IMR-90 (cell line): ENCODE results near the gene COX6A1. TPM values are rescaled to one million over a fixed set of nuclear protein-coding genes. Genes with fewer than 3 reads are reported as not detected.

Source experiments
- ATAC-seq: fragments of 200-7000 bp; cut with Tn5 transposase; 2 replicates; pipeline ENCODE4 v1.9.1; 2020; ENCODE audit warnings: low read depth, mild to moderate bottlenecking, moderate library complexity
- BruUV-seq: library from RNA; stranded (reverse); fragments of 400-500 nt; replicated peaks from 2 replicates; lab custom pipeline; 2021; lab: Mats Ljungman, UMichigan
- CTCF ChIA-PET: fragments of 300-600 bp; formaldehyde crosslinking; extraction: SDS; loops from one replicate; lab custom pipeline; 2021; ENCODE audit warnings: antibody characterized with exemption; lab: Yijun Ruan, JAX
- POLR2A ChIA-PET: fragments of 300-600 bp; sonication (Branson Sonifier 250); formaldehyde crosslinking; loops from one replicate; lab custom pipeline; 2022; ENCODE audit warnings: antibody characterized with exemption; ENCODE audit not compliant: unreplicated experiment; lab: Charles Lee
- DNase-seq: peaks from one replicate; pipeline ENCODE4 v3.0.0; 2013
- H2AFZ ChIP-seq: replicated peaks from 2 replicates; pipeline ENCODE3; 2013; ENCODE audit warnings: low read length, mild to moderate bottlenecking; ENCODE audit not compliant: poor library complexity
- H2AK5ac ChIP-seq: 2 replicates; pipeline ENCODE4 v1.6.1; 2013; ENCODE audit warnings: low read depth, low read length, inconsistent platforms
- H2AK9ac ChIP-seq: replicated peaks from 2 replicates; pipeline ENCODE3; 2013; ENCODE audit warnings: mild to moderate bottlenecking, low read depth, low read length, moderate library complexity; ENCODE audit not compliant: poor library complexity
- H2BK120ac ChIP-seq: 2 replicates; pipeline ENCODE4 v1.6.1; 2013; ENCODE audit warnings: low read depth, low read length, inconsistent platforms
- H2BK15ac ChIP-seq: 3 replicates; pipeline ENCODE4 v1.6.1; 2013; ENCODE audit warnings: low read depth, low read length, inconsistent platforms
- H2BK20ac ChIP-seq: 2 replicates; pipeline ENCODE4 v1.6.1; 2013; ENCODE audit warnings: low read depth, mild to moderate bottlenecking, inconsistent platforms, low read length, moderate library complexity
- H2BK5ac ChIP-seq: 2 replicates; pipeline ENCODE4 v1.6.1; 2013; ENCODE audit warnings: mild to moderate bottlenecking, low read depth, low read length, inconsistent platforms; ENCODE audit not compliant: poor library complexity, severe bottlenecking
- H3K14ac ChIP-seq: replicated peaks from 2 replicates; pipeline ENCODE4 v1.6.1; 2013; ENCODE audit warnings: low read depth, low read length, inconsistent platforms
- H3K18ac ChIP-seq: 2 replicates; pipeline ENCODE4 v1.6.1; 2013; ENCODE audit warnings: low read depth, low read length, control low read depth
- H3K23ac ChIP-seq: 2 replicates; pipeline ENCODE4 v1.6.1; 2013; ENCODE audit warnings: low read depth, low read length, inconsistent platforms
- H3K27ac ChIP-seq: 2 replicates; pipeline ENCODE4 v1.5.1; 2013; ENCODE audit warnings: mild to moderate bottlenecking, control low read depth, low read length; ENCODE audit not compliant: insufficient read depth
- H3K27me3 ChIP-seq: 2 replicates; pipeline ENCODE4 v1.6.1; 2013; ENCODE audit warnings: low read length; ENCODE audit not compliant: control insufficient read depth, insufficient read depth
- H3K36me3 ChIP-seq: 2 replicates; pipeline ENCODE4 v1.6.1; 2013; ENCODE audit warnings: low read length, mixed read lengths; ENCODE audit not compliant: control insufficient read depth, insufficient read depth
- H3K4ac ChIP-seq: 2 replicates; pipeline ENCODE4 v1.6.1; 2013; ENCODE audit warnings: low read depth, low read length, inconsistent platforms
- H3K4me1 ChIP-seq: 2 replicates; pipeline ENCODE4 v1.6.1; 2013; ENCODE audit warnings: low read length, mixed read lengths; ENCODE audit not compliant: control insufficient read depth, insufficient read depth
- H3K4me2 ChIP-seq: 2 replicates; pipeline ENCODE4 v1.6.1; 2013; ENCODE audit warnings: low read depth, mild to moderate bottlenecking, control low read depth, low read length, moderate library complexity
- H3K4me3 ChIP-seq: 2 replicates; pipeline ENCODE4 v1.5.1; 2013; ENCODE audit warnings: low read depth, mild to moderate bottlenecking, control low read depth, low read length, moderate library complexity; ENCODE audit not compliant: insufficient read depth
- H3K56ac ChIP-seq: 2 replicates; pipeline ENCODE4 v1.6.1; 2013; ENCODE audit warnings: low read length, inconsistent platforms; ENCODE audit not compliant: insufficient read depth; ENCODE audit errors: extremely low read depth
- H3K79me1 ChIP-seq, 2 experiments: 2 replicates each; pipeline ENCODE4 v1.6.1; 2013; ENCODE audit warnings: low read length in 2 of 2, inconsistent platforms in 1 of 2, low read depth in 1 of 2
- H3K9ac ChIP-seq: 2 replicates; pipeline ENCODE4 v1.6.1; 2013; ENCODE audit warnings: low read depth, low read length, control low read depth
- H3K9me1 ChIP-seq: 2 replicates; pipeline ENCODE4 v1.6.1; 2013; ENCODE audit warnings: low read length, inconsistent platforms; ENCODE audit not compliant: insufficient read depth
- H3K9me3 ChIP-seq: 2 replicates; pipeline ENCODE4 v1.6.1; 2013; ENCODE audit warnings: low read length; ENCODE audit not compliant: control insufficient read depth, insufficient read depth
- H4K20me1 ChIP-seq: 2 replicates; pipeline ENCODE4 v1.6.1; 2013; ENCODE audit warnings: low read length, inconsistent platforms; ENCODE audit not compliant: insufficient read depth
- H4K5ac ChIP-seq: 2 replicates; pipeline ENCODE4 v1.6.1; 2013; ENCODE audit warnings: mild to moderate bottlenecking, low read depth, low read length, control low read depth
- H4K8ac ChIP-seq, 2 experiments: 2 replicates each; pipeline ENCODE4 v1.6.1; 2013; ENCODE audit warnings: low read depth in 2 of 2, low read length in 2 of 2, control low read depth in 1 of 2, inconsistent platforms in 1 of 2
- H4K91ac ChIP-seq: 2 replicates; pipeline ENCODE4 v1.6.1; 2013; ENCODE audit warnings: low read depth, low read length, inconsistent platforms; ENCODE audit not compliant: insufficient read depth
- CHD1 ChIP-seq: IDR thresholded peaks from 2 replicates; pipeline ENCODE4 v1.6.1; 2012; ENCODE audit warnings: low read depth, low read length, improper control_type of control experiment
- POLR2A ChIP-seq: IDR thresholded peaks from 2 replicates; pipeline ENCODE4 v1.6.1; 2012; ENCODE audit warnings: mild to moderate bottlenecking, low read depth, low read length
- RCOR1 ChIP-seq: IDR thresholded peaks from 2 replicates; pipeline ENCODE4 v1.6.1; 2012; ENCODE audit warnings: mild to moderate bottlenecking, low read length, improper control_type of control experiment; ENCODE audit not compliant: insufficient replicate concordance
- RFX5 ChIP-seq: IDR thresholded peaks from 2 replicates; pipeline ENCODE4 v1.8.0; 2012; ENCODE audit warnings: low read depth, mild to moderate bottlenecking, low read length, moderate library complexity
- SMC3 ChIP-seq: fragments of 150-350 bp; IDR thresholded peaks from 2 replicates; pipeline ENCODE4 v1.6.1; 2016; ENCODE audit warnings: low read depth, mild to moderate bottlenecking, antibody characterized with exemption, low read length, moderate library complexity
- USF2 ChIP-seq: fragments of 150-350 bp; IDR thresholded peaks from 2 replicates; pipeline ENCODE4 v1.6.1; 2017; ENCODE audit warnings: mild to moderate bottlenecking, antibody characterized with exemption, low read length, low read depth
- WGBS, 2 experiments: methylation state at CpG; one replicate each; pipeline versions ENCODE4 v1.1.5 to v1.1.7; 2013; ENCODE audit warnings: missing lambda C conversion rate in 2 of 2; ENCODE audit not compliant: insufficient read length in 1 of 2; ENCODE audit errors: extremely low coverage in 2 of 2; 5-methylcytosine and 5-hydroxymethylcytosine counted together
- dilution Hi-C: fragments of 300-500 bp; cut with HindIII; formaldehyde crosslinking; loops from one replicate; pipeline ENCODE4 v1.14.3; 2018; ENCODE audit warnings: low sequenced_read_pairs; ENCODE audit not compliant: unreplicated experiment
- in situ Hi-C: fragments of 300-500 bp; cut with MboI; formaldehyde crosslinking; loops from 3 replicates; pipeline ENCODE4 v1.14.3; 2019; ENCODE audit warnings: low sequenced_read_pairs, inconsistent platforms, mixed read lengths
- intact Hi-C: fragments of 100-400 bp; cut with micrococcal nuclease; formaldehyde crosslinking; loops from 2 replicates; pipeline ENCODE4 v1.10.0; 2022
- polyA plus RNA-seq, 3 experiments: library from polyadenylated mRNA; depleted of rRNA; stranded (reverse); fragments of >200 nt; gene quantifications; 2 replicates each; pipeline ENCODE4 v1.2.3, GENCODE V29; 2012; ENCODE audit warnings: low replicate concordance in 1 of 3
- total RNA-seq: library from RNA; depleted of rRNA; stranded (reverse); fragments of >200 nt; gene quantifications from 2 replicates; pipeline ENCODE4 v1.2.3, GENCODE V29; 2012
- TF ChIP-seq, protein P1 (sequence below): fragments of 150-350 bp; IDR thresholded peaks from 2 replicates; pipeline ENCODE4 v1.6.1; 2016; ENCODE audit warnings: low read depth, mild to moderate bottlenecking, low read length, moderate library complexity, borderline replicate concordance

The COX6A1 gene
- total and polyA plus RNA-seq, 2 of the 4 experiments (the other 2 are of a cell fraction), result 396 to 541 TPM

- TF ChIP-seq USF2, result peak; percentile 28
- no peak for TF ChIP-seq RCOR1
- TF ChIP-seq SMC3, result no peak
- TF ChIP-seq CHD1, result no peak
- no peak for TF ChIP-seq RFX5
- TF ChIP-seq, protein P1, sequence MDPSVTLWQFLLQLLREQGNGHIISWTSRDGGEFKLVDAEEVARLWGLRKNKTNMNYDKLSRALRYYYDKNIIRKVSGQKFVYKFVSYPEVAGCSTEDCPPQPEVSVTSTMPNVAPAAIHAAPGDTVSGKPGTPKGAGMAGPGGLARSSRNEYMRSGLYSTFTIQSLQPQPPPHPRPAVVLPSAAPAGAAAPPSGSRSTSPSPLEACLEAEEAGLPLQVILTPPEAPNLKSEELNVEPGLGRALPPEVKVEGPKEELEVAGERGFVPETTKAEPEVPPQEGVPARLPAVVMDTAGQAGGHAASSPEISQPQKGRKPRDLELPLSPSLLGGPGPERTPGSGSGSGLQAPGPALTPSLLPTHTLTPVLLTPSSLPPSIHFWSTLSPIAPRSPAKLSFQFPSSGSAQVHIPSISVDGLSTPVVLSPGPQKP, result no peak
- no peak for TF ChIP-seq POLR2A
Observed at GRCh38 chr12:120388691-120389481, 49.0 kb upstream of the COX6A1 start.

More at GRCh38 chr12:120388691-120389481, 49.0 kb upstream of the COX6A1 start:
- H3K27ac ChIP-seq, result no peak overlapping the region
- peak overlapping the region; percentile 41 for H2AFZ ChIP-seq
- no peak overlapping the region for H3K14ac ChIP-seq
- no peak for ATAC-seq
- in situ Hi-C loops, result no loop called here
- no peak overlapping the region for H3K23ac ChIP-seq
- H3K79me1 ChIP-seq, result no peaks in the 10 kb centered on the region
- ChIA-PET POLR2A (no interaction called here), CTCF (no interaction called here)
- H2BK5ac ChIP-seq, result no peak overlapping the region
- H3K18ac ChIP-seq, result no peak overlapping the region
- no peak overlapping the region for H4K5ac ChIP-seq
- H3K9me1 ChIP-seq, result no peaks in the 10 kb centered on the region
- H2AK5ac ChIP-seq, result no peak overlapping the region
- no peak overlapping the region for H2BK120ac ChIP-seq
- no peak overlapping the region for H4K91ac ChIP-seq
- H3K36me3 ChIP-seq, result no peaks in the 10 kb centered on the region
- no peak overlapping the region for H3K4ac ChIP-seq
- no peak overlapping the region for H2AK9ac ChIP-seq
- H3K4me1 ChIP-seq, result no peaks in the 10 kb centered on the region
- H2BK20ac ChIP-seq, result no peak overlapping the region
- H3K9me3 ChIP-seq, result no peaks in the 10 kb centered on the region
- H3K4me2 ChIP-seq, result no peak overlapping the region
- intact Hi-C loops, result no loop called here
- H4K8ac ChIP-seq, result no peak overlapping the region
- no peak overlapping the region for H3K9ac ChIP-seq
- DNase-seq, result no peak
- H3K27me3 ChIP-seq, result peaks cover 44% of the 10 kb centered on the region
- dilution Hi-C loops, result no loop called here
- H3K56ac ChIP-seq, result no peak overlapping the region
- BruUV-seq, result no TSS peak
- H2BK15ac ChIP-seq, result no peak overlapping the region
- 11% methylated on average over 3 of the region's 24 CpGs; no CpG with 5 or more reads in 1 of the 2 experiments for WGBS, 2 experiments
- no peaks in the 10 kb centered on the region; the same call in 1 of the 2 replicates for H4K20me1 ChIP-seq
- H3K4me3 ChIP-seq, result no peak overlapping the region
